AG04450 (cell line): ENCODE results near the gene ZSCAN5C. TPM values are rescaled to one million over a fixed set of nuclear protein-coding genes. Genes with fewer than 3 reads are reported as not detected.

Experiments
- CTCF ChIA-PET: fragments of 300-600, 350-600 bp; formaldehyde crosslinking; extraction: SDS; loops from one replicate; lab custom pipeline; 2022; ENCODE audit warnings: antibody characterized with exemption, inconsistent platforms; lab: Charles Lee
- POLR2A ChIA-PET: fragments of 350-600 bp; formaldehyde crosslinking; extraction: SDS; loops from one replicate; lab custom pipeline; 2021; ENCODE audit warnings: antibody characterized with exemption, inconsistent platforms; lab: Yijun Ruan, JAX
- DNase-seq: peaks from one replicate; pipeline ENCODE4 v3.0.0-alpha.2; 2011; ENCODE audit warnings: low read depth, low spot score
- H3K27ac ChIP-seq: one replicate; pipeline ENCODE4 v1.5.1; 2012; ENCODE audit warnings: low read depth, low read length, control low read depth
- H3K27me3 ChIP-seq: one replicate; pipeline ENCODE4 v1.6.0; 2012; ENCODE audit warnings: low read length; ENCODE audit not compliant: control insufficient read depth, insufficient read depth
- H3K4me3 ChIP-seq: 2 replicates; pipeline ENCODE4 v1.5.1; 2011; ENCODE audit warnings: mild to moderate bottlenecking, low read depth, low read length, control low read depth
- H3K9me3 ChIP-seq: 2 replicates; pipeline ENCODE4 v1.5.1; 2012; ENCODE audit warnings: low read length; ENCODE audit not compliant: control insufficient read depth, insufficient read depth
- polyA plus RNA-seq: library from polyadenylated mRNA; depleted of rRNA; stranded (reverse); fragments of >200 nt; gene quantifications from 2 replicates; pipeline ENCODE4 v1.2.3, GENCODE V29; 2011
- TF ChIP-seq, protein P1 (sequence below): IDR thresholded peaks from 2 replicates; pipeline ENCODE4 v1.5.1; 2011; ENCODE audit warnings: low read depth, low read length, control low read depth, inconsistent platforms

ZSCAN5C gene
- polyA plus RNA-seq, 1 experiment = not detected

- CTCF ChIA-PET = interaction anchor here (0.8 to 1.1 kb wide), 3 partner anchors 10 to 175 kb away, joined by 3 to 7 read pairs (median 3); no protein-coding TSS in a partner anchor
- POLR2A ChIA-PET = interaction anchor here (0.6 kb wide), 1 partner anchor 20 kb away, joined by 5 read pairs; no protein-coding TSS in a partner anchor
- no peaks in the 10 kb centered on the region for H3K27me3 ChIP-seq
- DNase-seq = no peak
- H3K4me3 ChIP-seq = no peak overlapping the region
- TF ChIP-seq, protein P1, sequence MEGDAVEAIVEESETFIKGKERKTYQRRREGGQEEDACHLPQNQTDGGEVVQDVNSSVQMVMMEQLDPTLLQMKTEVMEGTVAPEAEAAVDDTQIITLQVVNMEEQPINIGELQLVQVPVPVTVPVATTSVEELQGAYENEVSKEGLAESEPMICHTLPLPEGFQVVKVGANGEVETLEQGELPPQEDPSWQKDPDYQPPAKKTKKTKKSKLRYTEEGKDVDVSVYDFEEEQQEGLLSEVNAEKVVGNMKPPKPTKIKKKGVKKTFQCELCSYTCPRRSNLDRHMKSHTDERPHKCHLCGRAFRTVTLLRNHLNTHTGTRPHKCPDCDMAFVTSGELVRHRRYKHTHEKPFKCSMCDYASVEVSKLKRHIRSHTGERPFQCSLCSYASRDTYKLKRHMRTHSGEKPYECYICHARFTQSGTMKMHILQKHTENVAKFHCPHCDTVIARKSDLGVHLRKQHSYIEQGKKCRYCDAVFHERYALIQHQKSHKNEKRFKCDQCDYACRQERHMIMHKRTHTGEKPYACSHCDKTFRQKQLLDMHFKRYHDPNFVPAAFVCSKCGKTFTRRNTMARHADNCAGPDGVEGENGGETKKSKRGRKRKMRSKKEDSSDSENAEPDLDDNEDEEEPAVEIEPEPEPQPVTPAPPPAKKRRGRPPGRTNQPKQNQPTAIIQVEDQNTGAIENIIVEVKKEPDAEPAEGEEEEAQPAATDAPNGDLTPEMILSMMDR = no peak
- H3K9me3 ChIP-seq = peaks cover 6% of the 10 kb centered on the region; the same call in 1 of the 2 replicates
- no peak overlapping the region for H3K27ac ChIP-seq
Measured at GRCh38 chr19:56158170-56158757, 43.8 kb upstream of the ZSCAN5C start.

DNA sequence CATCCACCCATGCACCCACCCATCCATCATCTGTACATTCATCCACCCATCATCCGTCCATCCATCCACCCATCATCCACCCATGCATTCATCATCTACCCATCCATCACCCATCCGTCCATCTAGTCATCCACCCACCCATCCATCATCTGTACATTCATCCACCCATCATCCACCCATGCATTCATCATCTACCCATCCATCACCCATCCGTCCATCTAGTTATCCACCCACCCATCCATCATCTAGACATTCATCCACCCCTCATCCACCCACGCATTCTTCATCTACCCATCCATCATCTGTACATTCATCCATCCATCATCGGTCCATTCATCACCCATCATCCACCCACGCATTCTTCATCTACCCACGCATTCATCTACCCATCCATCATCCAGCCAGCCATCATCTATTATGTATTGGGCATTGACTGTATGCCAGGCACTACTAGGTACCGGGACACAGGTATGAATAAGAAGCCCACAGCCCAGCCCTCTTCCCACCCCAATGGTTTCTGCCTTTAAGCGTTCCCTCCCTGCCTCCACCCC lies 43.0 kb upstream of the ZSCAN5C start:
- POLR2A ChIA-PET = no interaction called here
- no peak for DNase-seq
- Histone ChIP-seq H3K9me3 (peaks cover 6% of the 10 kb centered on the region; the same call in 1 of the 2 replicates), H3K27ac (no peak overlapping the region), H3K4me3 (no peak overlapping the region), H3K27me3 (no peaks in the 10 kb centered on the region)
- CTCF ChIA-PET = no interaction called here
- TF ChIP-seq, protein P1 = no peak

DNA sequence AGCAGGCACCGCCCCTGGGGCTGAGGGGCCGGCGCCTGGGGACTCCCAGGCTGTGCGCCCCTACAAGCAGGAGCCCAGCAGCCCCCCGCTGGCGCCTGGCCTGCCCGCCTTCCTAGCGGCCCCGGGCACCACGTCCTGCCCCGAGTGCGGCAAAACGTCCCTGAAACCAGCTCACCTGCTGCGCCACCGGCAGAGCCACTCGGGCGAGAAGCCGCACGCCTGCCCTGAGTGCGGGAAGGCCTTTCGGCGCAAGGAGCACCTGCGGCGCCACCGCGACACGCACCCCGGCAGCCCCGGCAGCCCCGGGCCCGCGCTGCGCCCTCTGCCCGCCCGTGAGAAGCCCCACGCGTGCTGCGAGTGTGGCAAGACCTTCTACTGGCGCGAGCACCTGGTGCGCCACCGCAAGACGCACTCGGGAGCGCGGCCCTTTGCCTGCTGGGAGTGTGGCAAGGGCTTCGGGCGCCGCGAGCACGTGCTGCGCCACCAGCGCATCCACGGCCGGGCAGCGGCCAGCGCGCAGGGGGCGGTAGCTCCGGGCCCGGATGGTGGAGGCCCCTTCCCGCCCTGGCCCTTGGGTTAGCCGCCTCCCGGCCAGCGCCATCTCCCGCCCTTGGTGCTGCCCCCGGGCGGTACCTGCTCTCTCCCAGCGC lies 42.3 kb upstream of the ZSCAN5C start:
- CTCF ChIA-PET = interaction anchor here (1.3 kb wide), 1 partner anchor 12 kb away, joined by 4 read pairs; no protein-coding TSS in a partner anchor
- H3K27ac ChIP-seq = no peak overlapping the region
- H3K27me3 ChIP-seq = no peaks in the 10 kb centered on the region
- H3K9me3 ChIP-seq = peaks cover 6% of the 10 kb centered on the region; the same call in 1 of the 2 replicates
- DNase-seq = no peak
- TF ChIP-seq, protein P1 = no peak
- POLR2A ChIA-PET = no interaction called here
- H3K4me3 ChIP-seq = no peak overlapping the region

DNA sequence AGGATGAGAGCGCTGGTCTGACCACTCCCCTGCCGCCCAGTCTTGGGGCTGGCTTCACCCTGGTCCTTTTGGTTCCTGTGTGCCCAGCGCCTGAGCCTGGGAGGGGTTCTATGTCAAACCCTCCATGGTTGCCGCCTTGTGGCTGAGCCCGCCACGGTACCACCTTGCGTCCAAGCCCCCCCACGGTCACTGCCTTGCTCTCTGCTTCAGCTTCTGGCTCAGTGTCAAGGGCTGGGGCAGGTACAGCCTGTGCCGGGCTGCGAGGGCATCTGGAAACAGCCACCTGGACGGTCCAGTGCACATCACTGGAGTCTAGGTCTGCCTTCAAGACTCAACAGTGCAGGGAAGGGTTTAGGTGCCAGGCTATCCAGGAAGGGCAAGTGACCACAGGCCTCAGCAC lies 40.5 kb upstream of the ZSCAN5C start:
- TF ChIP-seq, protein P1 = no peak
- ChIA-PET CTCF (interaction anchor here (1.0 kb wide), 1 partner anchor 10 kb away, joined by 5 read pairs; no protein-coding TSS in a partner anchor), POLR2A (no interaction called here)
- H3K27ac ChIP-seq = no peak overlapping the region
- no peak overlapping the region for H3K4me3 ChIP-seq
- no peaks in the 10 kb centered on the region for H3K27me3 ChIP-seq
- DNase-seq = no peak
- H3K9me3 ChIP-seq = peaks cover 6% of the 10 kb centered on the region; the same call in 1 of the 2 replicates
